HepG2 (cell line): ENCODE results near the gene ZSWIM5. TPM values are rescaled to one million over a fixed set of nuclear protein-coding genes. Genes with fewer than 3 reads are reported as not detected.
"Not testable (repeated sequence)": the region's sequence is repeated elsewhere in the genome, so short reads cannot be mapped to it uniquely, and the experiment has no call there.

ENCODE experiments used
- CREM ChIP-seq, 2 experiments: sonication (generic) in 1 of 2; formaldehyde crosslinking in 1 of 2; IDR thresholded peaks; 2 replicates each; pipeline versions ENCODE4 v1.4.0 to v1.6.1; 2016 to 2020; ENCODE audit warnings: antibody characterized with exemption in 1 of 2, mild to moderate bottlenecking in 1 of 2, missing genetic modification reagents in 1 of 2
- ETV5 ChIP-seq: IDR thresholded peaks from 2 replicates; pipeline ENCODE4 v1.6.1; 2018; ENCODE audit warnings: missing biosample characterization, missing genetic modification reagents, inconsistent platforms, borderline replicate concordance
- FOXA1 ChIP-seq, 2 experiments: fragments of 450-650 bp in 1 of 2; sonication (generic) in 1 of 2; formaldehyde crosslinking in 1 of 2; IDR thresholded peaks; 2 replicates each; pipeline versions ENCODE4 v1.4.0 to v1.6.1; 2016 to 2020; ENCODE audit warnings: missing genetic modification reagents in 1 of 2
- HDAC2 ChIP-seq: sonication (generic); formaldehyde crosslinking; IDR thresholded peaks from 2 replicates; pipeline ENCODE4 v1.4.0; 2020; ENCODE audit warnings: missing genetic modification reagents
- HNF4G ChIP-seq, 2 experiments: sonication (generic) in 1 of 2; formaldehyde crosslinking in 1 of 2; IDR thresholded peaks; 2 replicates each; pipeline versions ENCODE4 v1.4.0 to v1.6.1; 2011 to 2020; ENCODE audit warnings: borderline replicate concordance in 2 of 2, low read depth in 2 of 2, mild to moderate bottlenecking in 2 of 2, low read length in 1 of 2, missing genetic modification reagents in 1 of 2, moderate library complexity in 1 of 2
- HOXA3 ChIP-seq: sonication (generic); formaldehyde crosslinking; IDR thresholded peaks from 2 replicates; pipeline ENCODE4 v1.5.0; 2020; ENCODE audit warnings: missing genetic modification reagents
- MEF2D ChIP-seq: sonication (generic); formaldehyde crosslinking; IDR thresholded peaks from 2 replicates; pipeline ENCODE4 v1.5.1; 2020; ENCODE audit warnings: mild to moderate bottlenecking, missing genetic modification reagents
- ONECUT2 ChIP-seq: sonication (generic); formaldehyde crosslinking; IDR thresholded peaks from 2 replicates; pipeline ENCODE4 v1.4.0; 2020; ENCODE audit warnings: missing genetic modification reagents
- PAXIP1 ChIP-seq: sonication (generic); formaldehyde crosslinking; conservative IDR thresholded peaks from 2 replicates; pipeline ENCODE4 v1.4.0; 2020; ENCODE audit warnings: mild to moderate bottlenecking, missing genetic modification reagents, moderate library complexity
- PHF21A ChIP-seq: sonication (generic); formaldehyde crosslinking; IDR thresholded peaks from 2 replicates; pipeline ENCODE4 v1.5.0; 2020; ENCODE audit warnings: mild to moderate bottlenecking, missing genetic modification reagents
- RARA ChIP-seq: IDR thresholded peaks from 2 replicates; pipeline ENCODE4 v1.6.1; 2016; ENCODE audit warnings: missing genetic modification reagents, missing compliant biosample characterization
- SP5 ChIP-seq: IDR thresholded peaks from 2 replicates; pipeline ENCODE4 v1.6.1; 2016; ENCODE audit warnings: low read depth, borderline replicate concordance
- TBX2 ChIP-seq: sonication (generic); formaldehyde crosslinking; IDR thresholded peaks from 2 replicates; pipeline ENCODE4 v1.5.0; 2020; ENCODE audit warnings: missing genetic modification reagents, mild to moderate bottlenecking, borderline replicate concordance
- ZMYM4 ChIP-seq: sonication (generic); formaldehyde crosslinking; IDR thresholded peaks from 2 replicates; pipeline ENCODE4 v1.8.1; 2023; ENCODE audit warnings: mild to moderate bottlenecking, missing genetic modification reagents
- ZSCAN9 ChIP-seq: IDR thresholded peaks from 2 replicates; pipeline ENCODE4 v1.6.1; 2016; ENCODE audit warnings: borderline replicate concordance
- polyA plus RNA-seq, 8 experiments: library from polyadenylated mRNA; depleted of rRNA in 3 of 8; stranded (reverse) in 7 of 8; unstranded in 1 of 8; fragments of >200 nt; fragmentation: Illumina TruSeq in 4 of 8; extraction: Trizol in 4 of 8; gene quantifications; 2 replicates each; pipeline versions ENCODE4 v1.2.1 to v1.2.3, GENCODE V29; 2011 to 2016; ENCODE audit warnings: low read depth in 4 of 8, missing spikeins in 1 of 8, mixed read lengths in 1 of 8; ENCODE audit not compliant: insufficient read depth in 1 of 8
- total RNA-seq, 5 experiments: library from RNA; depleted of rRNA; stranded (reverse); fragments of >200 nt; fragmentation: Illumina TruSeq; extraction: Trizol; gene quantifications; 2 replicates each; pipeline ENCODE4 v1.2.3, GENCODE V29; 2016; ENCODE audit warnings: low read depth in 1 of 5
- TF ChIP-seq, protein P1 (sequence below): sonication (generic); formaldehyde crosslinking; IDR thresholded peaks from 2 replicates; pipeline ENCODE4 v1.5.1; 2020; ENCODE audit warnings: mild to moderate bottlenecking, moderate library complexity, missing genetic modification reagents
- TF ChIP-seq, protein P2 (sequence below): sonication (generic); formaldehyde crosslinking; IDR thresholded peaks from 2 replicates; pipeline ENCODE4 v1.4.0; 2020; ENCODE audit warnings: missing genetic modification reagents, mild to moderate bottlenecking, borderline replicate concordance

Gene ZSWIM5
- total and polyA plus RNA-seq, 2 of the 13 experiments (the other 11 are each of a cell fraction or from before 2014, with no cell fraction given) = 11.0 to 20.6 TPM

DNA sequence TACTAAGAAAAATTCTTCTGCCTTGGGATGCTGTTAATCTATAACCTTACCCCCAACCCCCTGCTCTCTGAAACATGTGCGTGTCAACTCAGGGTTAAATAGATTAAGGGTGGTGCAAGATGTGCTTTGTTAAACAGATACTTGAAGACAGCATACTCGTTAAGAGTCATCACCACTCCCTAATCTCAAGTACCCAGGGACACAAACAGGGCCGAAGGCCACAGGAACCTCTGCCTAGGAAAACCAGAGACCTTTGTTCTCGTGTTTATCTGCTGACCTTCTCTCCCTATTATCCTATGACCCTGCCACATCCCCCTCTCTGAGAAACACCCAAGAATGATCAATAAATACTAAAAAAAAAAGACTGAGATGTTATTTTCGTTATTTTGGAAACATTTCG, 99.5 kb downstream of the ZSWIM5 start (continued):
- TF ChIP-seq PAXIP1 (CRISPR knock-in tag) (peak; percentile 86), CREM (IDR thresholded peaks at IDR 0.05) (peak; percentile 63; the same call in 1 of the 2 replicates), PHF21A (CRISPR knock-in tag) (peak; percentile 65; the same call in 1 of the 2 replicates), ZSCAN9 (0 out of 2 replicates have a peak, but pooled peaks have one; percentile 29), TBX2 (CRISPR knock-in tag) (peak; percentile 73), HOXA3 (peak; percentile 41; the same call in 1 of the 2 replicates), ZMYM4 (CRISPR knock-in tag) (peak; percentile 85), HDAC2 (peak; percentile 59; the same call in 1 of the 2 replicates), SP5 (peak; percentile 34; the same call in 1 of the 2 replicates), MEF2D (0 out of 2 replicates have a peak, but pooled peaks have one; percentile 23), FOXA1 (CRISPR knock-in tag; IDR thresholded peaks at IDR 0.05) (peak; percentile 18; the same call in 1 of the 2 replicates), HNF4G (IDR thresholded peaks at IDR 0.05; ENCODE audit: borderline replicate concordance, low read depth, low read length) (peak; percentile 31; the same call in 1 of the 2 replicates), HNF4G (CRISPR knock-in tag; IDR thresholded peaks at IDR 0.05; ENCODE audit: borderline replicate concordance, low read depth) (peak; percentile 43; the same call in 1 of the 2 replicates), ETV5 (peak; percentile 56; the same call in 1 of the 2 replicates), ONECUT2 (peak; percentile 85), RARA (CRISPR knock-in tag) (peak; percentile 91)
- TF ChIP-seq CREM (CRISPR knock-in tag; IDR thresholded peaks at IDR 0.05); FOXA1 (IDR thresholded peaks at IDR 0.05): not testable (repeated sequence)
- TF ChIP-seq, protein P1, sequence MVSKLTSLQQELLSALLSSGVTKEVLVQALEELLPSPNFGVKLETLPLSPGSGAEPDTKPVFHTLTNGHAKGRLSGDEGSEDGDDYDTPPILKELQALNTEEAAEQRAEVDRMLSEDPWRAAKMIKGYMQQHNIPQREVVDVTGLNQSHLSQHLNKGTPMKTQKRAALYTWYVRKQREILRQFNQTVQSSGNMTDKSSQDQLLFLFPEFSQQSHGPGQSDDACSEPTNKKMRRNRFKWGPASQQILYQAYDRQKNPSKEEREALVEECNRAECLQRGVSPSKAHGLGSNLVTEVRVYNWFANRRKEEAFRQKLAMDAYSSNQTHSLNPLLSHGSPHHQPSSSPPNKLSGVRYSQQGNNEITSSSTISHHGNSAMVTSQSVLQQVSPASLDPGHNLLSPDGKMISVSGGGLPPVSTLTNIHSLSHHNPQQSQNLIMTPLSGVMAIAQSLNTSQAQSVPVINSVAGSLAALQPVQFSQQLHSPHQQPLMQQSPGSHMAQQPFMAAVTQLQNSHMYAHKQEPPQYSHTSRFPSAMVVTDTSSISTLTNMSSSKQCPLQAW (CRISPR knock-in tag) = peak; percentile 73
- TF ChIP-seq, protein P2, sequence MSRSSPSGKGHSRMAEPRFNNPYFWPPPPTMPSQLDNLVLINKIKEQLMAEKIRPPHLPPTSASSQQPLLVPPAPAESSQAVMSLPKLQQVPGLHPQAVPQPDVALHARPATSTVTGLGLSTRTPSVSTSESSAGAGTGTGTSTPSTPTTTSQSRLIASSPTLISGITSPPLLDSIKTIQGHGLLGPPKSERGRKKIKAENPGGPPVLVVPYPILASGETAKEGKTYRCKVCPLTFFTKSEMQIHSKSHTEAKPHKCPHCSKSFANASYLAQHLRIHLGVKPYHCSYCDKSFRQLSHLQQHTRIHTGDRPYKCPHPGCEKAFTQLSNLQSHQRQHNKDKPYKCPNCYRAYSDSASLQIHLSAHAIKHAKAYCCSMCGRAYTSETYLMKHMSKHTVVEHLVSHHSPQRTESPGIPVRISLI (CRISPR knock-in tag) = peak; percentile 66; the same call in 1 of the 2 replicates
